HG02588 (cell line): ENCODE measurements around the gene ACTN1.
"Not testable (repeated sequence)": the region's sequence is repeated elsewhere in the genome, so short reads cannot be mapped to it uniquely, and the experiment has no call there.

Experiments
- ATAC-seq: cut with Tn5 transposase; IDR thresholded peaks from one replicate; pipeline ENCODE4 v1.9.1; 2021; ENCODE audit warnings: mild to moderate bottlenecking, moderate library complexity; ENCODE audit not compliant: unreplicated experiment

The ACTN1 gene

DNA sequence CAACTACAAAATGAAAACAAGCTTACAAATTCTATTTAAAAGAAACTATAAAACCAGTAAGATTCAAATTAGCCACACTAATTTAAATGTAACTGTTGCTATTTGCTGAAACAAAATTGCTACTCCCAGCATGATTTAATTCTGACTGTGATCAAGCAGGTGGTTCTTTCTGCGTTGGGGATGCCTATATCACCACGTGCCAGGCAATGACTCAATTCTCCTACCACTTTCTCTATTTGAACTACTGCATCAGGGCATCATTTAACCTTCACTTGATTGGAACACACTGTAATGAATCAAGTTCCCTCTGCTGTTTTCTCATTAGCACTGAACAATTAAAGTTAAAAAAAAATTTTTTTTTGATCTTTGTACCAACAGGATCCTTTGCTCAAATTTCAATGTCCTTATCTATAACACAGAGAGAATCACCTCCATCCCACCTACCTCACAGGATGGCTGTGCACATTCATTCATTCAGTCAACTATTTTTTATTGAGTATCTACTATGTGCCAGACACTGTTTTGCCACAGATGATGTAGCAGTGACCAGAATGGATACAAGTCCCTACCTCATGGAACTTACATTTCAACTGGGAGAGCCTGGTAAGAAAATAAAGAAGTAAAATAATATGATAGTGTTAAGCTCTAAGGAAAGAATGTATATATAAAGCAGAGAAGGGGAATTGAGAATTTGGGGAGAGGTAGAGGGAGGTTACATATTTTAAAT, 8.0 kb upstream of the ACTN1 start:
- ATAC-seq = no peak

DNA sequence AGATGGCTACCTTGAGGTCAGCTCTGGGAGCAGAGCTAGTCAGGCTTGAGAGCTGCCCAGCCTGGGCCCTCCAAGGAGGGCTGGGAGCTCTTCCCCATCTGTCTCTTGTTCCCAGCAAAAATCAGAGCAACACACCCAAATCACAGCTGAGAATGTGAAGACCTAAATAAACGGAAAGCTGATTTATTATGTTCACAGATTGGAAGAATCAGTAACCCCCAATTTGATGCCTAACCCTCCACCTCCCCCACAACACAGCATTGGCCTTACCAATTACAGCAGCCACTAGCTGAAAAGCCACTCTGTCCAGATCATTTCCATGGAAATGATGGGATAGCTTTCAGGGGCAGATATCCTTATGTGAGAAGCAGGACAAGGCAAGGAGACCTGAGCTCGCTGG, 7.1 kb upstream of the ACTN1 start:
- ATAC-seq = no peak

DNA sequence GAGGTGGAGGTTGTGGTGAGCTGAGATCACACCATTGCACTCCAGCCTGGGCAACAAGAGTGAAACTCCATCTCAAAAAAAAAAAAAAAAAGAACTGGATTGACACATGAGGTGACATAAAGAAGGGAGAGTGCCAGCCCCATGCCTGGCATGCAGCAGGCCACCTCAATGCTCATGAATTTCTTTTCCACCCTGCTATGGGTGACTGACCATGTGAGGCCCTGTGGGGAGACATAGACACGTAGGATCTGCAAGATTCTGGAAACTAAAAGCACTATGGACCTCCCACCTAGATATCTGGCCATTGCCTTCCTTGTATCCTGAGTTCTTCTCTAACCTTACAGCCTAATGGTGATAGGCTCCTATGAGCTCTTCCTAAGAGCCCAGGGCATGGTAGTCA, 5.6 kb upstream of the ACTN1 start:
- no peak for ATAC-seq

- no peak for ATAC-seq
Measured at GRCh38 chr14:68983191-68983590, 4.1 kb upstream of the ACTN1 start.

GRCh38 chr14:68982581-68982980, 3.5 kb upstream of the ACTN1 start:
- no peak for ATAC-seq

GRCh38 chr14:68981539-68981976, 2.5 kb upstream of the ACTN1 start:
- no peak for ATAC-seq

GRCh38 chr14:68981139-68981538, 2.0 kb upstream of the ACTN1 start:
- no peak for ATAC-seq

DNA sequence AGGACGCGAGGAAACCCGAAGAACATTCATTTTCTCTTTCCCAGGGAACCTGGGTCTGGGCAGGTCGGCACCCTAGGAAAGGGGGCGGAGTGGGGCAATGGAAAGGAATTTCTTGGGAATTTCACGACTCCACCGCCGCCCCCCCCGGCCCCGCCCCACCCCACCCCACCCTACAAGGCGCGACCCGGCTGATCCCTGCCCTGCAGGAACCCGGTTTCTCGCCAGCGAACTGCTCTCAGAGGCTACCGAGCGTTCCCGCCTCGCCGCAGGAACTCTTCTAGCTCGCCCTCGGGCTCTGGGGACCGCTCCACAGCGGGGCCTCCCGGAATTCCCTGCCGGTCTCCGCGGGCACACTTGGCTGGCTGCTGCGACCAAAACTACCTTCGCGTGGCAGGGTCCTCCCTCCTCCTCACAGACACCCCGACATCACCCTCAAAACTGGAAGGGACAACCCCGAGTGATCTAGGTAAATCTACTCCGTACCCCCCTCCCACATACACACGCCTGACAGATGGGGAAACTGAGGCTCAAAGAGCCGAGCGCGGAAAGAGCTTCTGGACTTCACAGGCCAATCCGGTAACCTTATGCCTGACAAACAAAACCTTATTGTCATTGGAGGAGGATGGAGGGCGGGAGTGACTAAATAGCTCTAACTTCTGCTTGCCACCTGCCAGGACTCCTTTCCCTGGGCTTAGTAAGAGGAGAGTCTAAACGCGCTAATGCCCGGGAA, 785 bp upstream of the ACTN1 start:
- no peak for ATAC-seq

DNA sequence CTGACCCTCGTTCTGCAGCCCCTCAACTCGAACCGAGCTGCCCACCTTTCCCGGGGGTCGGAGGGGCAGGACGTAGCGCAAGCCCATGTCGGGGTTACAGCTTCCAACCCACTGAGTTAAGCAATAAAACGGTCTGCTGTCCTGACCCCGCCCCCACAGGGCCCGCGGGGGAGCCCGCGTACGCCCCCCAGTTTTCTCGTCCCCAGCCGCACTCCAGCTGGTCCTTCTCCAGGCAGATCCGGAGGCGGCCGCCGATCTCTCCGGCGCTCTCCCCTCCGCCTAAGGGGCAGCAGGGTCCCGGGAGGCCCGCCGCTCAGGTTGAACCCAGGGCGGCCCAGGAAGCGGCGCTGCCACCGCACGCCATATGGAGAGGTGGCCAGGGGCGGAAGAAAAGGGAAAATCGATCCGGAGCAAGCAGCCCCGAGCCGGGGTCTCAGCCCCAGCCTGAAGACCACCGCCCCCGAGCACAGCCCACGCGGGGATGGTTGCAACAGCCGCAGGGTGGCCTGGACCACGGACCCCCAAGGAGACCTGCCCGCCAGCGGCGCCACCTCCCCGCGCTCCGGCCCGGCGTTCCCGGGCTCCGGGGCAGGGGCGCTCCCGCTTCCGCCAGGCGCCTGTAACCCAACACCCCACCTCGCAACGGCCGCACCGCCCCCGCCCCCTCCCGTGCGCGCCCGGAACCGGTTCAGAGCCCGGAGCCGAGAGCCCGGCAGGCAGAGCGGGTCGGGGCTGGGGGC, 760 bp downstream of the ACTN1 start:
- ATAC-seq = no peak

- ATAC-seq = no peak
Measured at GRCh38 chr14:68977718-68978171, 1.4 kb downstream of the ACTN1 start.

- ATAC-seq = no peak
Measured at GRCh38 chr14:68977180-68977717, 1.9 kb downstream of the ACTN1 start.

DNA sequence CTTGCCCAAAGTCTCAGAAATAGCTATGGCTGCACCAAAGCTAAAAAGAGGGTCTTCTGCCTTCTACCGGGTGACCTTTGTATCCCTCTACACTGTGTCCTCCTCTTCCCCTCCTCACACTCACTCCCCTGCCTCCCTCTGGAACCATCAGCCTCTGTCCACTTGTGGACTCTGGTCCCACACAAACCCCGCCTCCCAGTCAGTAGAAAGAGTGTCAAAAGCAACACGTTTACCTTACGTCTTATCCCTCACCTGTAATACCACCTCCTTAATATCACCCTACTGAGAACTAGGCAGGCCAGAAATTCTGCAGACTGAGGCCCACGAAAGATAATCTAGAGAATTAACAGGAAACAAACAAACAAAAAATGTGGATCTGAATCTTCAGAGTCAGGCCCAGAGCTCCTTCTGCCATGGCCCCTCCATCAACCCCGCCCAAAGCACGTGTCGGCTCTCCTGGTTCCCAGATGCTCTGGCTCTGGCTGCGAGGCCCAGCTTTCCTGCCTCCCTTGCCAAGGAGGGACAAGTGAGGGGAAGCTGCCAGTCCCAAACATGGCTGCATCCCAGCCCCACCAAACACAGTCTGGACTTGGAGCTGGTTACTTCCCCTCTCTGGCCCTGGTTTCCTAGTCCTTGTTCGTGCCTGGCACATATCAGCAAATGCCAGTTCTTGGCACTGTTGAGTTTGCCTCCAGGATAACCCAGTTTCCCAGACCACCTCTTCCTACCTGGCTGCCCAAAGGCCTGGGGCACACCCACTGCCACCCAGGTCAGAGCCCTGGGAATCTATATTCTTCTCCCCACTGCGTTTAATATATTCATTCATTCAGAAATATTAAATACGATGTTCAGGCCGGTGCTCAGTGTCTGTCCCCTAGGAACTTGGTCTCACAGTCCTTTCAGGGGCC, 2.7 kb downstream of the ACTN1 start:
- ATAC-seq = no peak

GRCh38 chr14:68975667-68976066, 3.4 kb downstream of the ACTN1 start:
- ATAC-seq = no peak

GRCh38 chr14:68974759-68975347, 4.2 kb downstream of the ACTN1 start:
- no peak for ATAC-seq

- no peak for ATAC-seq
Measured at GRCh38 chr14:68973639-68974038, 5.5 kb downstream of the ACTN1 start.

- ATAC-seq = not testable (repeated sequence)
Measured at GRCh38 chr14:68973219-68973565, 5.9 kb downstream of the ACTN1 start.

- no peak for ATAC-seq
Measured at GRCh38 chr14:68972507-68973218, 6.4 kb downstream of the ACTN1 start.

- ATAC-seq = no peak
Measured at GRCh38 chr14:68971411-68972035, 7.6 kb downstream of the ACTN1 start.

DNA sequence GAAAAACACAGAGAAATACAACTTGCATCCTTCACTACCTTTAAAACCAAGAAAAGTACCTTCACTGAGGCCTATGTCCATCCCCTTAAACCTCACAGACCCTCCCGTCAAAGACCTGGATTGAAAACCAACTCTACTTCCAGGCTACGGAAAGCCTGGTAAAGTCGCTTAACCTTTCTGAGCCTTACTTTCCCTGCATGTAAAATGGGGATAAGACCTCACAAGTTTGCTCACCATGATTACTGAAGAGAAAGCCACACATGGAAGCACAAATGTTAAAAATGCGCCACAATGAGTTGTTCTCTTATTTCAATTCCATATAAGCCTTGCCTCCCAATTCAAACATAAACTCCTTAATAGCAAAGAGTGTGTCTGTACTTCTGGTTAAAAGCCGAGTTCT, 8.4 kb downstream of the ACTN1 start:
- ATAC-seq = no peak
